ENCODE data around the gene SEL1L2.

The SEL1L2 gene

DNA sequence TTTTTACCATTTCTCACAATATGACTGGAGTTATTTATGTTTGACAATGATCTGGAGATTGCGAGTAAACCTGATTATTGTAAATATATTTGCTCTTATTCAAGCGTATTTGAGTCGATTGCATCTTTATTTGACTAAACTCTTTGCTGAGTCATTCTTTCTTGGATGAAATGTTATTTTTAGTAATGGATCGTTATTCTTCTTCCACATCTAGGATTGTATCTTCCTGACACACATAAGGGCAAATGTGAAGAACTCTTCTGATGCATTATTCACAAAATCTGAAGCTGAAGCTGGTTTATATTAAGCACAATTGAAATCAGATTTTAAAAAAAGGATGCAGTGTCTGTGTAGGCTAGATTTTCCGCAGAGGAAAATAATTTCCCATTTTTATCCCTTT lies 68.2 kb downstream of the SEL1L2 start:
- Histone ChIP-seq H3K9ac (ENCODE audit: low read depth, low read length, poor library complexity, severe bottlenecking) (no peak overlapping the region), H3K79me2 (ENCODE audit: insufficient read depth, low read length) (no peaks in the 10 kb centered on the region), H3K4me2 (ENCODE audit: low read depth, low read length, poor library complexity, severe bottlenecking) (no peak overlapping the region), H3K27me3 (ENCODE audit: insufficient read depth, low read length, poor library complexity, severe bottlenecking) (no peaks in the 10 kb centered on the region), H2AFZ (ENCODE audit: low read length) (no peak overlapping the region), H3K9me3 (ENCODE audit: insufficient read depth, low read depth, low read length) (no peaks in the 10 kb centered on the region), H3F3A (ENCODE audit: low read depth) (no peaks in the 10 kb centered on the region), H3K4me3 (ENCODE audit: low read length, poor library complexity, severe bottlenecking) (no peak overlapping the region), H3K4me1 (ENCODE audit: insufficient read depth, low read length, poor library complexity, severe bottlenecking) (no peaks in the 10 kb centered on the region), H4K20me1 (ENCODE audit: insufficient read depth, low read length, poor library complexity, severe bottlenecking) (no peaks in the 10 kb centered on the region), H3K9me2 (replicated peaks; ENCODE audit: low read depth, low read length) (no peaks in the 10 kb centered on the region), H3K36me3 (ENCODE audit: insufficient read depth, low read length) (no peaks in the 10 kb centered on the region)
- TF ChIP-seq, protein P1, sequence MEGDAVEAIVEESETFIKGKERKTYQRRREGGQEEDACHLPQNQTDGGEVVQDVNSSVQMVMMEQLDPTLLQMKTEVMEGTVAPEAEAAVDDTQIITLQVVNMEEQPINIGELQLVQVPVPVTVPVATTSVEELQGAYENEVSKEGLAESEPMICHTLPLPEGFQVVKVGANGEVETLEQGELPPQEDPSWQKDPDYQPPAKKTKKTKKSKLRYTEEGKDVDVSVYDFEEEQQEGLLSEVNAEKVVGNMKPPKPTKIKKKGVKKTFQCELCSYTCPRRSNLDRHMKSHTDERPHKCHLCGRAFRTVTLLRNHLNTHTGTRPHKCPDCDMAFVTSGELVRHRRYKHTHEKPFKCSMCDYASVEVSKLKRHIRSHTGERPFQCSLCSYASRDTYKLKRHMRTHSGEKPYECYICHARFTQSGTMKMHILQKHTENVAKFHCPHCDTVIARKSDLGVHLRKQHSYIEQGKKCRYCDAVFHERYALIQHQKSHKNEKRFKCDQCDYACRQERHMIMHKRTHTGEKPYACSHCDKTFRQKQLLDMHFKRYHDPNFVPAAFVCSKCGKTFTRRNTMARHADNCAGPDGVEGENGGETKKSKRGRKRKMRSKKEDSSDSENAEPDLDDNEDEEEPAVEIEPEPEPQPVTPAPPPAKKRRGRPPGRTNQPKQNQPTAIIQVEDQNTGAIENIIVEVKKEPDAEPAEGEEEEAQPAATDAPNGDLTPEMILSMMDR (conservative IDR thresholded peaks at IDR 0.05; ENCODE audit: low read length), result no peak
- no peak for TF ChIP-seq EZH2phosphoT487 (IDR thresholded peaks at IDR 0.05; ENCODE audit: borderline replicate concordance)

DNA sequence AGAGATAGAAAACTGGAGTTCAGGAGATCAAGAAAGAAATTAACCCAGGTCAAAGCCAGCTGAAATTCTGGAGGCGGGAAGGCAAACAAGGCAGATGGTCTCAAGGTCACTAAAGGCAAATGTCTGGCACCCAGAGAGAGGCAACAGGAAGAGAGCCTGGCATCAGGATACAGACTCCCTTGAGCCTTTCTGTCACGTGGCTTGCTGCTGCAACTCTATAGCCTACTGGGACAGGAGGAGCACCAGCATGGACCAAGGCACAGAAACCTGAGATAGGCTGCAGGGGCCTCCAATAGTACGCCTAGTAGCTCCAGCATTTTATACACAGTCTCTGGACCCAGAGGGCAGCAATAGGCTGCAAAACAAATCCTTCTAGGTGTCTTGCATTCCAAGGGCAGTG lies 75.1 kb downstream of the SEL1L2 start:
- no peak overlapping the region for H3K4me3 ChIP-seq (ENCODE audit: low read length, poor library complexity, severe bottlenecking)
- no peaks in the 10 kb centered on the region for H3K36me3 ChIP-seq (ENCODE audit: insufficient read depth, low read length)
- no peaks in the 10 kb centered on the region for H3K79me2 ChIP-seq (ENCODE audit: insufficient read depth, low read length)
- H3K27me3 ChIP-seq (ENCODE audit: insufficient read depth, low read length, poor library complexity, severe bottlenecking), result no peaks in the 10 kb centered on the region
- TF ChIP-seq EZH2phosphoT487 (IDR thresholded peaks at IDR 0.05; ENCODE audit: borderline replicate concordance), result no peak
- TF ChIP-seq, protein P1 (conservative IDR thresholded peaks at IDR 0.05; ENCODE audit: low read length), result no peak
- no peaks in the 10 kb centered on the region for H3K9me2 ChIP-seq (replicated peaks; ENCODE audit: low read depth, low read length)
- H4K20me1 ChIP-seq (ENCODE audit: insufficient read depth, low read length, poor library complexity, severe bottlenecking), result no peaks in the 10 kb centered on the region
- H3K9me3 ChIP-seq (ENCODE audit: insufficient read depth, low read depth, low read length), result no peaks in the 10 kb centered on the region
- no peak overlapping the region for H2AFZ ChIP-seq (ENCODE audit: low read length)
- H3K4me2 ChIP-seq (ENCODE audit: low read depth, low read length, poor library complexity, severe bottlenecking), result no peak overlapping the region
- no peaks in the 10 kb centered on the region for H3K4me1 ChIP-seq (ENCODE audit: insufficient read depth, low read length, poor library complexity, severe bottlenecking)
- no peaks in the 10 kb centered on the region for H3F3A ChIP-seq (ENCODE audit: low read depth)
- no peak overlapping the region for H3K9ac ChIP-seq (ENCODE audit: low read depth, low read length, poor library complexity, severe bottlenecking)

DNA sequence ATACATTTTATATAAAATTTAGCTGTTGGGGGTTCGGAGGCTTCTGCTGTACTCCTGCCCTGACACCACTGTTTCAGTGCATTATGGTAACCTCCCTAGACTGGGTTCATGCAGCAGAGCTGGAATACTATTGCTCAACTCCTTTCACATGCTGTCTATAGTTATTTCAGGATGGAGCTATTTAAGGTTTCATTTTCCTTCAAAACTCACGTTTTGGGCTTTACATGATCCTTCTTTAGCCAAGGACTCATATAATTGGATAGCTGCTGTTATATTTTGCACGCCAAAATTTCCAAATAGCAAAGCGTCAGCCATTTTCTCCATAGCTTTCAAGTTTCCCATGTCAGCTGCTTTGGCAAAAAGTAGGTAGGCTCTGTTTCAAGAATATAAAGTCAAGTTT lies 76.8 kb downstream of the SEL1L2 start:
- Histone ChIP-seq H3F3A (ENCODE audit: low read depth) (no peaks in the 10 kb centered on the region), H3K36me3 (ENCODE audit: insufficient read depth, low read length) (no peaks in the 10 kb centered on the region), H4K20me1 (ENCODE audit: insufficient read depth, low read length, poor library complexity, severe bottlenecking) (no peaks in the 10 kb centered on the region)

More for the DNA sequence above, 76.8 kb downstream of the SEL1L2 start:
- no peak overlapping the region for H3K4me3 ChIP-seq (ENCODE audit: low read length, poor library complexity, severe bottlenecking)
- no peak overlapping the region for H3K9ac ChIP-seq (ENCODE audit: low read depth, low read length, poor library complexity, severe bottlenecking)
- no peaks in the 10 kb centered on the region for H3K9me2 ChIP-seq (replicated peaks; ENCODE audit: low read depth, low read length)
- H3K9me3 ChIP-seq (ENCODE audit: insufficient read depth, low read depth, low read length), result no peaks in the 10 kb centered on the region
- H2AFZ ChIP-seq (ENCODE audit: low read length), result no peak overlapping the region
- TF ChIP-seq, protein P1 (conservative IDR thresholded peaks at IDR 0.05; ENCODE audit: low read length), result no peak
- no peak for TF ChIP-seq EZH2phosphoT487 (IDR thresholded peaks at IDR 0.05; ENCODE audit: borderline replicate concordance)
- H3K79me2 ChIP-seq (ENCODE audit: insufficient read depth, low read length), result no peaks in the 10 kb centered on the region
- no peaks in the 10 kb centered on the region for H3K27me3 ChIP-seq (ENCODE audit: insufficient read depth, low read length, poor library complexity, severe bottlenecking)
- no peaks in the 10 kb centered on the region for H3K4me1 ChIP-seq (ENCODE audit: insufficient read depth, low read length, poor library complexity, severe bottlenecking)
- H3K4me2 ChIP-seq (ENCODE audit: low read depth, low read length, poor library complexity, severe bottlenecking), result no peak overlapping the region
